A549 (cell line): Measurements from ENCODE around the gene EXOSC3.

Experiments
- BHLHE40 ChIP-seq: IDR thresholded peaks from 2 replicates; pipeline ENCODE4 v1.6.1; 2012; ENCODE audit warnings: low read depth, low read length, inconsistent platforms
- CBX8 ChIP-seq: fragments of 200-600 bp; sonication (generic); IDR thresholded peaks from 2 replicates; pipeline ENCODE4 v1.6.1; 2016
- CEBPB ChIP-seq, 2 experiments: fragments of >200 bp in 1 of 2; sonication (Bioruptor Twin) in 1 of 2; formaldehyde crosslinking in 1 of 2; IDR thresholded peaks; 2 replicates each; pipeline ENCODE4 v1.6.1; 2012 to 2016
- CTCF ChIP-seq: fragments of >200 bp; sonication (Bioruptor Twin); formaldehyde crosslinking; IDR thresholded peaks from 3 replicates; pipeline ENCODE4 v1.5.1; 2016
- FOXS1 ChIP-seq: fragments of 250-450 bp; sonication (Bioruptor Pico); IDR thresholded peaks from 2 replicates; pipeline ENCODE4 v1.5.0; 2020; ENCODE audit warnings: mild to moderate bottlenecking, moderate library complexity
- GATA3 ChIP-seq: IDR thresholded peaks from 2 replicates; pipeline ENCODE4 v1.6.1; 2012; ENCODE audit warnings: borderline replicate concordance
- KDM1A ChIP-seq: fragments of 200-600 bp; sonication (generic); IDR thresholded peaks from 2 replicates; pipeline ENCODE4 v1.6.1; 2016; ENCODE audit warnings: low read depth, mild to moderate bottlenecking
- KDM5A ChIP-seq: fragments of 200-600 bp; sonication (generic); IDR thresholded peaks from 2 replicates; pipeline ENCODE4 v1.6.1; 2016; ENCODE audit warnings: antibody characterized with exemption, mild to moderate bottlenecking
- PBX3 ChIP-seq: IDR thresholded peaks from 2 replicates; pipeline ENCODE4 v1.6.1; 2012
- PHF8 ChIP-seq: fragments of 200-600 bp; sonication (generic); IDR thresholded peaks from 2 replicates; pipeline ENCODE4 v1.6.1; 2016; ENCODE audit warnings: low read depth, mild to moderate bottlenecking, antibody characterized with exemption, moderate library complexity, borderline replicate concordance
- POLR2A ChIP-seq: IDR thresholded peaks from 2 replicates; pipeline ENCODE4 v1.6.1; 2012; ENCODE audit warnings: mild to moderate bottlenecking, low read length
- REST ChIP-seq: fragments of 200-600 bp; sonication (generic); IDR thresholded peaks from 2 replicates; pipeline ENCODE4 v1.6.1; 2016; ENCODE audit warnings: antibody characterized with exemption, mild to moderate bottlenecking, moderate library complexity
- ZFP36 ChIP-seq: fragments of 450-650 bp; IDR thresholded peaks from 2 replicates; pipeline ENCODE4 v1.6.1; 2014; ENCODE audit warnings: borderline replicate concordance; ENCODE audit not compliant: partially characterized antibody

DNA sequence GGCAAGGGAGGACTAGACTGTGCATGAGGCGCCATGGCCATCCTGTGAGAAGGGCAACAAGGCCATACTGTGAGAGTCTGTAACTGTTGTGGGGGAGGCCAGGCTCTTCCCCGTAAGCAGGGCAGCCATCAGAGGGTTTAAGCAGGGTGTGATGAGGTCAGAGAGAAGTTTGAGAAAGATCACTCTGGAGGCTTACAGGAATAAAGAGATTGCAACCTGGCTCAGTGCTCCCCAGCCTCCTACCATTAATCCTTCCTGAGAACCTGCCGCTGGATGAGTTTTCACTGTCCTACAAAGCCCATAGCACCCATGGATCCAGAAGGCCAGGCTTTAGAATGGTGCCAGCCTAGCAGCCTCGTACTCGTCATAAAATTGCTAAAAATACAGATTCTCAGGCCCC lies 45.6 kb downstream of the EXOSC3 start:
- TF ChIP-seq CBX8 = no peak
- TF ChIP-seq ZFP36 = no peak
- no peak for TF ChIP-seq BHLHE40
- TF ChIP-seq CTCF = no peak
- no peak for TF ChIP-seq REST
- TF ChIP-seq KDM1A = no peak
- no peak for TF ChIP-seq POLR2A
- no peak for TF ChIP-seq PBX3
- TF ChIP-seq PHF8 = no peak
- TF ChIP-seq CEBPB (IDR thresholded peaks at IDR 0.05) = no peak
- no peak for TF ChIP-seq FOXS1 (CRISPR knock-in tag)
- no peak for TF ChIP-seq KDM5A
- TF ChIP-seq GATA3 = no peak
